ENCODE measurements around the gene TPPP.

DNA sequence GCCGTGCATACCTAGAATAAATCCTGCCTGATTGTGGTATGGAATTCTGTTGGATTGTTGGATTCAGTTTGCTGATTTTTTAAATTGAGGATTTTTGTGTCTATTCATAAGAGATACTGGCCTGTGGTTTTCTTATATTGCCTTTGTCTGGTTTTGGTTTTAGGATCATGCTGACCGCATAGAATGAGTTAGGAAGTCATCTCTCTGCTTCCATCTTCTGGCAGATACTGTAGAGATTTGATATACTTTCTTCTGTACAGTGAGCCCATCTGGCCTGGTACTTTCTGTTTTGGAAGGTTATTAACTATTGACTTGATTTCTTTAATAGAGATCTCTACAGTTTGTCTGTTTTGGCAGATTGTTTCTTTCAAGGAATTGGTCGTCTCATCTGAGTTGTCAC lies 66.3 kb downstream of the TPPP start:
- peak; percentile 14; the same call in 1 of the 2 replicates for TF ChIP-seq RAD21 (IDR thresholded peaks at IDR 0.05; ENCODE audit: low read depth)
- TF ChIP-seq CTCF (IDR thresholded peaks at IDR 0.05 in 2 of 3, conservative IDR thresholded peaks at IDR 0.05 in 1 of 3; ENCODE audit: borderline replicate concordance in 1 of 3, insufficient read depth in 1 of 3, low read depth in 2 of 3, low read length in 2 of 3): no peak
- TF ChIP-seq, protein P1, sequence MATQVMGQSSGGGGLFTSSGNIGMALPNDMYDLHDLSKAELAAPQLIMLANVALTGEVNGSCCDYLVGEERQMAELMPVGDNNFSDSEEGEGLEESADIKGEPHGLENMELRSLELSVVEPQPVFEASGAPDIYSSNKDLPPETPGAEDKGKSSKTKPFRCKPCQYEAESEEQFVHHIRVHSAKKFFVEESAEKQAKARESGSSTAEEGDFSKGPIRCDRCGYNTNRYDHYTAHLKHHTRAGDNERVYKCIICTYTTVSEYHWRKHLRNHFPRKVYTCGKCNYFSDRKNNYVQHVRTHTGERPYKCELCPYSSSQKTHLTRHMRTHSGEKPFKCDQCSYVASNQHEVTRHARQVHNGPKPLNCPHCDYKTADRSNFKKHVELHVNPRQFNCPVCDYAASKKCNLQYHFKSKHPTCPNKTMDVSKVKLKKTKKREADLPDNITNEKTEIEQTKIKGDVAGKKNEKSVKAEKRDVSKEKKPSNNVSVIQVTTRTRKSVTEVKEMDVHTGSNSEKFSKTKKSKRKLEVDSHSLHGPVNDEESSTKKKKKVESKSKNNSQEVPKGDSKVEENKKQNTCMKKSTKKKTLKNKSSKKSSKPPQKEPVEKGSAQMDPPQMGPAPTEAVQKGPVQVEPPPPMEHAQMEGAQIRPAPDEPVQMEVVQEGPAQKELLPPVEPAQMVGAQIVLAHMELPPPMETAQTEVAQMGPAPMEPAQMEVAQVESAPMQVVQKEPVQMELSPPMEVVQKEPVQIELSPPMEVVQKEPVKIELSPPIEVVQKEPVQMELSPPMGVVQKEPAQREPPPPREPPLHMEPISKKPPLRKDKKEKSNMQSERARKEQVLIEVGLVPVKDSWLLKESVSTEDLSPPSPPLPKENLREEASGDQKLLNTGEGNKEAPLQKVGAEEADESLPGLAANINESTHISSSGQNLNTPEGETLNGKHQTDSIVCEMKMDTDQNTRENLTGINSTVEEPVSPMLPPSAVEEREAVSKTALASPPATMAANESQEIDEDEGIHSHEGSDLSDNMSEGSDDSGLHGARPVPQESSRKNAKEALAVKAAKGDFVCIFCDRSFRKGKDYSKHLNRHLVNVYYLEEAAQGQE (IDR thresholded peaks at IDR 0.05; ENCODE audit: low read depth): no peak
- TF ChIP-seq EZH2 (IDR thresholded peaks at IDR 0.05): no peak
- TF ChIP-seq CBX3 (IDR thresholded peaks at IDR 0.05; ENCODE audit: low read depth): no peak
- no peak for TF ChIP-seq EZH2phosphoT487 (IDR thresholded peaks at IDR 0.05; ENCODE audit: borderline replicate concordance)
- no peak for TF ChIP-seq JUND (IDR thresholded peaks at IDR 0.05)
- TF ChIP-seq MAX (IDR thresholded peaks at IDR 0.05): no peak
- no peak for TF ChIP-seq POLR2A (IDR thresholded peaks at IDR 0.05; ENCODE audit: borderline replicate concordance, extremely low read depth, insufficient read depth, insufficient read length)
- no peak for TF ChIP-seq POLR2AphosphoS5 (IDR thresholded peaks at IDR 0.05; ENCODE audit: low read depth, low read length)
- TF ChIP-seq ZFX (IDR thresholded peaks at IDR 0.05): no peak
- no peak for TF ChIP-seq ELF1 (IDR thresholded peaks at IDR 0.05; ENCODE audit: borderline replicate concordance, low read depth)
